Measurements from ENCODE around the gene ENTHD1. TPM values are rescaled to one million over a fixed set of nuclear protein-coding genes. Genes with fewer than 3 reads are reported as not detected.

Gene ENTHD1
- total RNA-seq, 1 donor from 2014 or later = not detected

- Mint-ChIP-seq H3K27me3 (ENCODE audit: low read depth) (peaks cover 38% of the 10 kb centered on the region), H3K4me1 (ENCODE audit: low read depth) (no peaks in the 10 kb centered on the region), H3K27ac (ENCODE audit: unreplicated experiment) (no peak overlapping the region), H3K9me3 (ENCODE audit: low read depth) (no peaks in the 10 kb centered on the region), H3K36me3 (ENCODE audit: low read depth) (peaks cover 2% of the 10 kb centered on the region), H3K4me3 (ENCODE audit: unreplicated experiment) (no peak overlapping the region)
- no peak for DNase-seq (ENCODE audit: low spot score)
- no peak for TF ChIP-seq CTCF (IDR thresholded peaks at IDR 0.05)
Observed at GRCh38 chr22:39733191-39733590, 160.4 kb downstream of the ENTHD1 start.

- H3K27ac Mint-ChIP-seq (ENCODE audit: unreplicated experiment) = no peak overlapping the region
- no peak overlapping the region for H3K4me3 Mint-ChIP-seq (ENCODE audit: unreplicated experiment)
- no peaks in the 10 kb centered on the region for H3K9me3 Mint-ChIP-seq (ENCODE audit: low read depth)
- peaks cover 2% of the 10 kb centered on the region for H3K36me3 Mint-ChIP-seq (ENCODE audit: low read depth)
- H3K27me3 Mint-ChIP-seq (ENCODE audit: low read depth) = peaks cover 33% of the 10 kb centered on the region
- no peaks in the 10 kb centered on the region for H3K4me1 Mint-ChIP-seq (ENCODE audit: low read depth)
- no peak for TF ChIP-seq CTCF (IDR thresholded peaks at IDR 0.05)
- no peak for DNase-seq (ENCODE audit: low spot score)
Observed at GRCh38 chr22:39732625-39733024, 160.9 kb downstream of the ENTHD1 start.

GRCh38 chr22:39731881-39732555 is 161.5 kb downstream of the ENTHD1 start:
- Mint-ChIP-seq H3K4me3 (ENCODE audit: unreplicated experiment) (no peak overlapping the region), H3K9me3 (ENCODE audit: low read depth) (no peaks in the 10 kb centered on the region), H3K27ac (ENCODE audit: unreplicated experiment) (no peak overlapping the region), H3K36me3 (ENCODE audit: low read depth) (peaks cover 2% of the 10 kb centered on the region), H3K4me1 (ENCODE audit: low read depth) (no peaks in the 10 kb centered on the region), H3K27me3 (ENCODE audit: low read depth) (peaks cover 32% of the 10 kb centered on the region)
- TF ChIP-seq CTCF (IDR thresholded peaks at IDR 0.05) = no peak
- DNase-seq (ENCODE audit: low spot score) = no peak

- Mint-ChIP-seq H3K4me3 (ENCODE audit: unreplicated experiment) (no peak overlapping the region), H3K9me3 (ENCODE audit: low read depth) (no peaks in the 10 kb centered on the region), H3K36me3 (ENCODE audit: low read depth) (peaks cover 2% of the 10 kb centered on the region), H3K4me1 (ENCODE audit: low read depth) (no peaks in the 10 kb centered on the region), H3K27me3 (ENCODE audit: low read depth) (peaks cover 35% of the 10 kb centered on the region), H3K27ac (ENCODE audit: unreplicated experiment) (no peak overlapping the region)
- no peak for DNase-seq (ENCODE audit: low spot score)
- no peak for TF ChIP-seq CTCF (IDR thresholded peaks at IDR 0.05)
Observed at GRCh38 chr22:39731481-39731880, 162.1 kb downstream of the ENTHD1 start.

- no peak overlapping the region for H3K27ac Mint-ChIP-seq (ENCODE audit: unreplicated experiment)
- H3K36me3 Mint-ChIP-seq (ENCODE audit: low read depth) = no peaks in the 10 kb centered on the region
- no peaks in the 10 kb centered on the region for H3K4me1 Mint-ChIP-seq (ENCODE audit: low read depth)
- no peaks in the 10 kb centered on the region for H3K9me3 Mint-ChIP-seq (ENCODE audit: low read depth)
- H3K4me3 Mint-ChIP-seq (ENCODE audit: unreplicated experiment) = no peak overlapping the region
- H3K27me3 Mint-ChIP-seq (ENCODE audit: low read depth) = peaks cover 29% of the 10 kb centered on the region
- TF ChIP-seq CTCF (IDR thresholded peaks at IDR 0.05) = no peak
- DNase-seq (ENCODE audit: low spot score) = no peak
Observed at GRCh38 chr22:39729141-39729934, 164.2 kb downstream of the ENTHD1 start.
